HG03060 (cell line): Measurements from ENCODE around the gene TASP1.

Experiments used
- ATAC-seq: cut with Tn5 transposase; IDR thresholded peaks from one replicate; pipeline ENCODE4 v1.9.1; 2021; ENCODE audit warnings: low read depth, moderate number of reproducible peaks; ENCODE audit not compliant: unreplicated experiment

TASP1 gene

DNA sequence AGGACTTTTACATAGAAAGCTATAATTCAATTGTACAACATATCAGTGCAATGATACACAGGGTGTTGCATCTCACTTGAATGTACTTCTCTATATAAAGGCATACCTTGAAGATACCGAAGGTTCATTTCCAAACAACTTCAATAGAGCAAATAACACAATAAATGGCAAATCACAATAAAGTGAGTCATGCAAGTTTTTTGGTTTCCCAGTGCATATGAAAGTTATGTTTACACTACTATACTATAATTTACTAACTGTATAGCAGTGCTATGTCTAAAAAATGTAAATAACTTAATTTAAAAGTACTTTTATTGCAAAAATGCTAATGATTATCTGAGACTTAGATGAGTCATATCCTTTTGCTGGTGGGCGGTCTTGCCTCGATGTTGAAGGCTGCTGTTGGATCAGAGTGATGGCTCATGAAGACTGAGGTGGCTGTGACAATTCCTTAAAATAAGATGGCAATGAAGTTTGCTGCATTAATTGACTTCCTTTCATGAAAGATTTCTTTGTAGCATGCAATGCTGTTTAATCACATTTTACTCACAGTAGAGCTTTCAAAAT is 188.8 kb downstream of the TASP1 start:
- ATAC-seq: no peak

GRCh38 chr20:13447385-13448180 is 191.1 kb downstream of the TASP1 start:
- no peak for ATAC-seq

GRCh38 chr20:13443690-13444089 is 195.0 kb downstream of the TASP1 start:
- no peak for ATAC-seq

DNA sequence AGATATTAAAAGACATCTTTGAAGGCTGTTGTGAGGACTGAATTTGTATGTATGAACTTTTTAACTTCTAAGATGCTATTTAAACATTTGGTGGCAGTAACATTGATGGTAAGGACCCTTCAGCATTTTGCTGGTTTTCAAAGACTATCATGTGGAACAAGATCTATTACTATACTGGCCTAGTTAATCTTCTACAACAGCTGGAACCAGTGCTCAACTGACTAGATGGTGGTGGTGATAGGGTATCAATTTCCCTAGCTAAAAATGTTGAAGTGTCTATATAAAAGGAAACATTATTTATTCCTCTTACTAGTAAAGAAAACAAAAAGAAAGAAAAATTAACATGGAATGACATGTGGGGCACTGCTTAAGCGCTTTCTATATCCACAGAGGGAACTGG is 195.7 kb downstream of the TASP1 start:
- no peak for ATAC-seq

- no peak for ATAC-seq
Measured at GRCh38 chr20:13441388-13441787, 197.3 kb downstream of the TASP1 start.

DNA sequence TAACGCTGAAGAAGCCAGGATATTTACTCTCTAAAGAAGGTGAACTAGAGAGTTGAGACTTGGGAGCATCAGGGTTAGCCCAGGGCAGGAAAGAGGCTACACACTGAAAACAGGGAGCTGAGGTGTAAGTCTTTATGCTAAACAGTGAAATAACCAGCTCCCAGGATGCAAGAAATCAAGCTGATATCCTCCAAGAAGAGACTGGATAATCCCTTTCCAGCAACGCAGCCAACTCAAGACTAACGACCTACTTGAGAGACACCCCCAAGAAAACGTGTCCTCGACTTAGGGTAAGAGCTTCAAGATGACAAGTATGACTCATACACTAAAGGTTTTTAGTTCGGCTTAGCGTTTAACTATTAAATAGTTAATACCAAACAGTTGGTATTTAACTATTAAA is 202.2 kb downstream of the TASP1 start:
- ATAC-seq: no peak

GRCh38 chr20:13432126-13432525 is 206.6 kb downstream of the TASP1 start:
- no peak for ATAC-seq

GRCh38 chr20:13430346-13431002 is 208.3 kb downstream of the TASP1 start:
- ATAC-seq: no peak

GRCh38 chr20:13428684-13429083 is 210.0 kb downstream of the TASP1 start:
- ATAC-seq: no peak

DNA sequence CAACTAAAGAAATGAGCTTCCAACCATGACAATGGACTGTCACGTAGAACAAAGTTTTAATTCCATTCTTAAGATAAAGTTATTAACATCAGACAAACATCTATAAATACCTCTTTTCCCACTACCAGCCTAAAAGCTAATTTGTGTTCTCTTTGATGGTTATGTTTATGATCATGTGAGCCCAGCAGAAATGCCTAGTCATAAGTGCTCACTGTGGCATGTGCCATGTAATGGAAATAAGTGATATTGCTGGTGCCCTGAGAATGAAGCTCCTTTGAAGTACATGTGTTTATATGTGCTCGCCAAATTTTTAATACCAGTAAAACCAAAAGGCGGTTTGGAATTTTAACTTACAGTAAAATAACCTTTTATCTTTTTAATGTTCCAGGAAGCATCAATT is 211.9 kb downstream of the TASP1 start:
- no peak for ATAC-seq

- ATAC-seq: no peak
Measured at GRCh38 chr20:13425381-13426135, 213.2 kb downstream of the TASP1 start.

DNA sequence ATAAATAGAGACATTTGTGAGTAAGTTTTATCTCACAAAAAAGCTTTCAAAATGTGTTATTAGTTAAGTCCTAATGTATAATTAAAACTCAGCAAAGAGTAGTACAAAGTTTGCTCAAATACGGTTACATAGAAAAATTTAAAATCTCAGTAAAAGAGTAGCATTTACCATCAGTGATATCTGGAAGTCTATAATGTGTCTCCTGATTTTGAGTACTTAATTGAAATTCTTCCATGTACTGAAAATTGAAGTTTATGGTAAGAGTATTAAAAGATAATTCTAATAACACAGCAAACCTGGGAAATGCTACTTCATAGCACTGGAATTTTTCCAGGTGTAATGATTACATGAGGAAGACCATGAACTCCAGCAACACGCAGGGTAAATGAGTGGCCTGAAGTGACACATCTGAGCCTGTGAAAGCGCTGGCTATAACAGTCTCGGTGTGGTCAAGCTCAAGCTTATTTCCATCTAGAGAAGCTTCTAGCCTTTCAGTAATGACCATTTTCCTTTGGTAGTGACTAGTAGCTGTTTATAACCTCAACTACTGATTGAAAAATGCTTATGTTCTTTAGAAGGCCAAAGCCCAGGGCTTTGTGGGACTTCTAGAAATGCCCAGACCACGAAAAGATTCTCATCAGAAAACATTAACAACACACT is 214.4 kb downstream of the TASP1 start:
- ATAC-seq: no peak

DNA sequence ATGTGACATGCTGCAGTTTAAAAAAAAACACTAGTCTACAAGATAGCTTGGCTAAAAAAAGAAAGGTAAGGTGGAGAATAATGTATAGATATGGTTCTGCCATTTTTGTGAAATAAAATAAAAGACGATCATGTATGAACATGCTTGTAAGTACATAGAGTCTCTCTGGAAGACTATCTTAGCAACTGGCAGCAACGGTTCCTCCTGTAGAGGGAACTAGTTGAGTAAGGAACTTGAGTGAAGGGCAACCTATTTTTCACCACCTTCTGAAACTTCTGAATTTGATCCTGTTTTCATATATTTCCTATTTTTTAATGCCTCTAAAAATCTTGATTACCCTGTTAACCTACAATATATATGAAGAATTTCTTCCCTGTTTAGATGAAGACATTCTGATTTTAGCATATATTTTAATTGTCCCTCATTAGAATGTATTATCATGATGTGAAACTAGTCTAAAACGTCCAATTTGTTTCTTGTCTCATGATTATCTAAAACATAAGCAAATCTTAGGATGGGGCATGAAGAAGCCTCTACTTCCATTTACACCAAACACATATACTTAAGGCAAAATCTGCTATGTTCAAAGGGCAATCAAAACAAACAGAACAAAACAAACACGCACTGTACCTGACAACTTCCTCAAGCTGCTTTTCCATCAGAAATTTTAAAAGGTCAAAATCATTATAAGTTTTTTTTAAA is 215.1 kb downstream of the TASP1 start:
- no peak for ATAC-seq

GRCh38 chr20:13422637-13423036 is 216.1 kb downstream of the TASP1 start:
- no peak for ATAC-seq

DNA sequence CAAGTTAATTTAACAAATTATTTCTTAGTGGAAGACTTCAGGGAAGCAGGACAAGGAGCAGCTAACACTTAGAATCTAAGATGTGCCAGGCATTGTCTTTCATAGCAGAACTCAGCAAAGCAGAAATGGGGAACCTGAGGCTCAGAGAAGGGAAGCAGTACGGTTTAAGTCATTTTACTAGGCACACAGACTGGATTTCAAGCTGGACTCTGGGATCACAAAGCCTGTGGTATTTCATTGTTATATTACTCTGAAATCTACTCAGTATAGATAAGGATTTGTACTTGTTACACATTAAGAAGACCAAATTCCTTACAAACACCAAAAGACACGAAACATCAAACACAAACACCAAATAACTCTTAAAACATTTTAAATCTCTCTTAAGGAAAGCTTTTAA is 218.1 kb downstream of the TASP1 start:
- no peak for ATAC-seq

DNA sequence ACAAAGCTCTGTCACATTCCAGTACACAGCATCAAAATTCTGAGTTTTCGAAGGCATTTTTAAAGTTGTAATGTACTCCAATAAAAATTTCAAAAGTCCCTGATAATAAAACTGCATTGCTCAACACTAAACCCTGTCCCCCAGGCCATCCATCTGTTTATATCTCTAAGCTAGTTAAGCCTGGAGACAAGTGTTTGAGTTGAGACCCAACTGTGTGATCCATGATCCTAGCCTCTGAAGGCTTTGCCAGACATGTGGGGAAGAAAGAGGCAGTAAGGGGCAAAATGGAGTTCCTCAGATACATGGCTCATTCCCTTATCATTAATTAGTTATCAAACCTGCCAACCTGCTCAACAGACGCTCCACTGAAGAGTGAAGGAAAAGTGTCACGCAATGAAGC is 219.3 kb downstream of the TASP1 start:
- no peak for ATAC-seq

GRCh38 chr20:13418263-13419229 is 220.2 kb downstream of the TASP1 start:
- no peak for ATAC-seq

DNA sequence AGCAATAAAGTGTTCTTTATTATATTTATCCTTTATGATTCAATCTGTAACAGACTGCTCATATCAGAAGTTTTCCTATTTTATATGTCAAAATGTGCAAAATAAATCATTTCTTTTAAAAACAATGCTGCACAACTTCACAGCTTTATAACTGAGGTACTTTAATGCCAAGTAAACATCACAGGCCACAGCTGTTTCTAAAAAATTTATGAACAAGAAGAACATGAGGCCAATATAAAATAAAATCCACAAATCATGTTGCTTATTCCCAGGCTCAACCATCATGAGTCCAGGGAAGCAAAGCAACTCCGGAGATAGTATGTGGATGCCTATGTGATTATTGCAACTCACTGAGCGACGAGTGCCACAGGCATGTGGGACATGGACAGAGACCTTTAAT is 222.2 kb downstream of the TASP1 start:
- no peak for ATAC-seq
